Pancreas (tissue), 10 donors: ENCODE measurements around the gene LYVE1. TPM values are rescaled to one million over a fixed set of nuclear protein-coding genes. Genes with fewer than 3 reads are reported as not detected.

Source experiments
- ATAC-seq, 4 donors: fragments of 200-7000 bp; cut with Tn5 transposase; one replicate each; pipeline versions ENCODE4 v1.8.0 to v1.9.1; 2020; ENCODE audit warnings: mild to moderate bottlenecking in 4 of 4, moderate library complexity in 4 of 4
- DNase-seq, 6 donors: peaks; one replicate each; pipeline ENCODE4 v3.0.0-alpha.2; 2020
- FAIRE-seq: peaks from 2 replicates; lab custom pipeline; 2012; peaks lifted over from hg19 to GRCh38; lab: Jason Lieb, UNC
- H3K27ac ChIP-seq, 4 donors: fragments of 200-600 bp; sonication (generic); 1 replicate in 3 of 4; 2 replicates in 1 of 4; pipeline versions ENCODE4 v1.5.0 to v1.8.0; 2020
- H3K27me3 ChIP-seq, 4 donors: fragments of 200-600 bp; one replicate each; pipeline ENCODE4 v1.8.0; 2021
- H3K36me3 ChIP-seq, 3 donors: fragments of 200-600 bp; sonication (generic) in 1 of 3; one replicate each; pipeline versions ENCODE4 v1.5.0 to v1.8.0; 2020 to 2021
- H3K4me1 ChIP-seq, 3 donors: fragments of 200-600 bp; one replicate each; pipeline ENCODE4 v1.8.0; 2021
- H3K4me3 ChIP-seq, 4 donors: fragments of 200-600 bp; sonication (generic) in 2 of 4; one replicate each; pipeline versions ENCODE4 v1.5.0 to v1.8.0; 2020 to 2021
- H3K9me3 ChIP-seq, 4 donors: fragments of 200-600 bp; one replicate each; pipeline ENCODE4 v1.8.0; 2021
- CTCF ChIP-seq, 4 donors: fragments of 200-600 bp; sonication (generic) in 3 of 4; IDR thresholded peaks; one replicate each; pipeline versions ENCODE4 v1.5.0 to v1.8.0; 2021; ENCODE audit warnings: antibody characterized with exemption in 4 of 4
- WGBS, 2 donors: extraction: QIAGEN DNeasy Blood & Tissue Kit; methylation state at CpG; one replicate each; pipeline ENCODE4 v1.1.7; 2013; 5-methylcytosine and 5-hydroxymethylcytosine counted together
- intact Hi-C, 3 donors: fragments of 100-400 bp; cut with DNase I; formaldehyde crosslinking; loops; one replicate each; pipeline versions ENCODE4 v1.11.1 to v1.14.2; 2022
- polyA plus RNA-seq, 2 donors: library from polyadenylated mRNA; stranded (reverse); fragments of 200-250 nt; gene quantifications; one replicate each; pipeline ENCODE4 v1.2.3, GENCODE V29; 2013
- total RNA-seq, 6 donors: library from RNA; stranded (reverse); fragmentation: NEBNext Ultra II Directional in 4 of 6; extraction: Animal tissue kit (Norgen Biotek cat#: 25700) in 4 of 6; gene quantifications; one replicate each; pipeline versions ENCODE4 v1.2.1 to v1.2.4, GENCODE V29; 2021 to 2023
- donor health status: healthy with polysubstance abuse.
- donor health status: DM: no; HTN: no; CAD: no; lungs with moderate emphysema.
- donor health status: DM: no; HTN: no; CAD: no.
- donor health status: control.
- donor health status: control.
- donor health status: Bipolar disorder and iron deficiency.
- donor health status: DM: yes; HTN: yes; CAD: no.
- donor health status: DM: no; HTN: no; CAD: no.
- donor health status: DM: no; HTN: no; CAD: no.
- donor health status: DM: yes; HTN: yes; CAD: no.

Gene LYVE1
- total and polyA plus RNA-seq, 8 donors = 1.1 to 28.3 (median 4.1) TPM

GRCh38 chr11:10572533-10572932, 4.1 kb upstream of the LYVE1 start:
- Histone ChIP-seq H3K27me3 (no peaks in the 10 kb centered on the region), H3K9me3 (no peaks in the 10 kb centered on the region), H3K4me3 (no peak overlapping the region), H3K36me3 (no peaks in the 10 kb centered on the region), H3K27ac (no peak overlapping the region), H3K4me1 (no peaks in the 10 kb centered on the region)
- WGBS, 2 donors = 75 to 91% methylated on average over 2 of the region's 2 CpGs
- FAIRE-seq (no peak), ATAC-seq (no peak), DNase-seq (no peak)
- TF ChIP-seq CTCF (IDR thresholded peaks at IDR 0.05) = no peak
- intact Hi-C loops = no loop called here

- no peak overlapping the region for H3K4me3 ChIP-seq
- 96 to 98% methylated on average over 2 of the region's 2 CpGs for WGBS, 2 donors
- no peak overlapping the region for H3K27ac ChIP-seq
- ATAC-seq = no peak
- FAIRE-seq = no peak
- H3K36me3 ChIP-seq = no peaks in the 10 kb centered on the region
- TF ChIP-seq CTCF (IDR thresholded peaks at IDR 0.05) = no peak
- H3K27me3 ChIP-seq = no peaks in the 10 kb centered on the region
- H3K9me3 ChIP-seq = no peaks in the 10 kb centered on the region
- no peaks in the 10 kb centered on the region for H3K4me1 ChIP-seq
- DNase-seq = no peak
- intact Hi-C loops = no loop called here
Observed at GRCh38 chr11:10567446-10567845, 1.0 kb downstream of the LYVE1 start.

DNA sequence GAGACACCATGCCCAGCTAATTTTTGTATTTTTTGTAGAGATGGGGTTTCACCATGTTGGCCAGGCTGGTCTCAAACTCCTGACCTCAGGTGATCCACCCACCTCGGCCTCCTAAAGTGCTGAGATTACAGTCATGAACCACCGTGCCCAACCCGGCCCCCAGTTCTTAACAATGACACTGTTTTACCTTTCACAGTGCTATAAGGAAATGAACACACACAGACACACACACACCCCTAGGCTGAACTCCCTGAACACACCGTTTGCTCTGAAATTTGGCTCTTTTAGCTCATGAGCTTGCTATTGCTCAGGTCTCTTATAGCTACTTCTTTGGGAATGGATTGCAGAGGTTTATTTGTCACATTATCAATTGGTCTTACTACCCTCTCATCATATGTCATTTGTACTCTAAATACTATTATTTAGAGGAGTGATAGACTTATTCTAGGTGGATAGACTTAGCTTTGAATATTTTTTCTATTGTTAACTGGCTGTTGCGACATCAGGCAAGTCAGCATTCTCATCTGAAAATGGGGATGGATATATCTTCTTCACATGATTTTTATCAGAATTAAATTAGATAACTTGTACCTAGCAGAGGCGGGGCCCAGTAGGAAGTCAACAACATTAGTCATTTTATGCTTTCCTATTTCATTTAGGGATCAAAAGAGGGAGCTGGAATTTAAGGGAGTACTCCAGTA, 2.1 kb downstream of the LYVE1 start:
- Histone ChIP-seq H3K4me1 (no peaks in the 10 kb centered on the region), H3K27me3 (no peaks in the 10 kb centered on the region), H3K36me3 (no peaks in the 10 kb centered on the region), H3K4me3 (no peak overlapping the region), H3K9me3 (no peaks in the 10 kb centered on the region), H3K27ac (no peak overlapping the region)
- intact Hi-C loops = no loop called here
- no peak for DNase-seq
- 74 to 77% methylated on average over 6 of the region's 6 CpGs for WGBS, 2 donors
- FAIRE-seq = no peak
- no peak for ATAC-seq
- TF ChIP-seq CTCF (IDR thresholded peaks at IDR 0.05) = no peak

DNA sequence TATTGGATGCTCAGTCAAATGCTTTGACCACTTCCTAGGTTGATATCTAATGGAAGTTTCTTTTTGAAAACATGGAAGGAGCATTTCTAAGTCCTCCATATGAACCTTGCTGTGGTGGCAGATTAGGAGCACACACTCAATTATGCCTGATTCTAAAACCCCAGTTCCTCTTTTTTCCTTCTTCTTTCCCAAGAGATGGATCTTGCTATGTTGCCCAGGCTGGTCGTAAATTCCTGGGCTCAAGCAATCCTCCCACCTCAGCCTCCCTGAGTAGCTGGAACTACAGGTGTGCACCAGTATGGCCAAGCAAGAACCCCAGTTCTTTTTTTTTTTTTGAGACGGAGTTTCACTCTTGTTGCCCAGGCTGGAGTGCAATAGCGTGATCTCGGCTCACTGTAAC, 3.0 kb downstream of the LYVE1 start:
- ATAC-seq (no peak), DNase-seq (no peak), FAIRE-seq (no peak)
- Histone ChIP-seq H3K4me3 (no peak overlapping the region), H3K4me1 (no peaks in the 10 kb centered on the region), H3K27me3 (no peaks in the 10 kb centered on the region), H3K27ac (no peak overlapping the region), H3K9me3 (no peaks in the 10 kb centered on the region), H3K36me3 (no peaks in the 10 kb centered on the region)
- intact Hi-C loops = no loop called here
- no peak for TF ChIP-seq CTCF (IDR thresholded peaks at IDR 0.05)
- WGBS, 2 donors = 91 to 96% methylated on average over 4 of the region's 4 CpGs

DNA sequence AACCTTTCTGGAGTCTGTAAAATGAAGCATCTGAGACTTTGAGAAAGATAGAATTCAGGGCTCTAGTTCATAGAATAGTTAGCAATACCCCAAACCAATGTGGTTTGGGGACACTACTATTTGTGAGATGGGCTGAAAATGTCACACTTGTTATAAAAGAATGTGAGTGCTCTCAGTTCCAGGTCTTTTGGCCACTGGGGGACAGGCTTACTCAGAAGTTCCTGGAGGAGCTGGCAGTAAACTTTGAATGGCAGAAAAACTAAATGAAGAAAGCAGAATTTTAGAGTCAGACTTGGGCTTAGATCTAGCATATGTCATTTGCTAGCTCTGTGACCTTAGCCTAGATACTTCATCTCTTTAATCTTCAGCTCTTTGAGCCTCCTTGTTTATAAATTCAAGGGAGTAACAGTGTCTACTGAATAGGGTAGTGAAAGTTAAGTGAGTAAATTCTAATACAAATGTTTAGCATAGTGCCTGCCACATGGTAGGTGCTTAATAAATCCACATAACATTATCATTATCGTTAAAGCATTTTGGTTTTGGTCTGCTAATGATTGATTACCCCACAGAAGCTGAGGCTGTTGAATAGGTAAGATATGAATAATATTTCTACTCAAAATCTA, 3.7 kb downstream of the LYVE1 start:
- no peak for TF ChIP-seq CTCF (IDR thresholded peaks at IDR 0.05)
- no peak for FAIRE-seq
- Histone ChIP-seq H3K36me3 (no peaks in the 10 kb centered on the region), H3K9me3 (no peaks in the 10 kb centered on the region), H3K4me3 (no peak overlapping the region), H3K27ac (no peak overlapping the region), H3K27me3 (no peaks in the 10 kb centered on the region), H3K4me1 (no peaks in the 10 kb centered on the region)
- DNase-seq = no peak
- WGBS, 2 donors = 36 to 38% methylated on average over 1 of the region's 1 CpG
- no peak for ATAC-seq
- intact Hi-C loops = no loop called here
